Cardiac fibroblast (primary cell): ENCODE data around the gene RGS7.

Experiments
- DNase-seq, 2 donors: peaks; one replicate each; pipeline versions ENCODE4 v3.0.0 to v3.0.0-alpha.2; 2010; ENCODE audit warnings: low read depth in 2 of 2
- H3K4me3 ChIP-seq, 2 donors: replicated peaks in 1 of 2; 1 replicate in 1 of 2; 2 replicates in 1 of 2; pipeline ENCODE4 v1.5.1; 2011; ENCODE audit warnings: low read depth in 2 of 2, low read length in 2 of 2, mild to moderate bottlenecking in 2 of 2, moderate library complexity in 1 of 2
- CTCF ChIP-seq: IDR thresholded peaks from one replicate; pipeline ENCODE4 v1.5.1; 2011; ENCODE audit warnings: low read depth, mild to moderate bottlenecking, low read length, inconsistent platforms

The RGS7 gene

GRCh38 chr1:240816472-240816871 lies 540.5 kb downstream of the RGS7 start:
- no peak overlapping the region for H3K4me3 ChIP-seq
- no peak for TF ChIP-seq CTCF
- no peak for DNase-seq

- no peak for DNase-seq
- TF ChIP-seq CTCF = no peak
- H3K4me3 ChIP-seq = no peak overlapping the region
These were observed 543.3 kb downstream of the RGS7 start for GRCh38 chr1:240813720-240814119.

GRCh38 chr1:240811256-240811655 lies 545.7 kb downstream of the RGS7 start:
- no peak for DNase-seq
- no peak for TF ChIP-seq CTCF
- H3K4me3 ChIP-seq = no peak overlapping the region

GRCh38 chr1:240808381-240808780 lies 548.6 kb downstream of the RGS7 start:
- DNase-seq = no peak
- no peak for TF ChIP-seq CTCF
- H3K4me3 ChIP-seq = no peak overlapping the region

- H3K4me3 ChIP-seq = no peak overlapping the region
- no peak for TF ChIP-seq CTCF
- DNase-seq = no peak
These were observed 550.7 kb downstream of the RGS7 start for GRCh38 chr1:240806200-240806745.

- TF ChIP-seq CTCF = no peak
- DNase-seq = peak; percentile 46 to 58
- no peak overlapping the region for H3K4me3 ChIP-seq
These were observed 552.5 kb downstream of the RGS7 start for GRCh38 chr1:240804475-240804874.

- H3K4me3 ChIP-seq = no peak overlapping the region
- DNase-seq = peak; percentile 24 to 76
- TF ChIP-seq CTCF = no peak
These were observed 553.9 kb downstream of the RGS7 start for GRCh38 chr1:240803151-240803550.
